GM18907 (cell line): Measurements from ENCODE around the gene FKBP3.
"Not testable (repeated sequence)": the region's sequence is repeated elsewhere in the genome, so short reads cannot be mapped to it uniquely, and the experiment has no call there.

Source experiments
- ATAC-seq: cut with Tn5 transposase; IDR thresholded peaks from one replicate; pipeline ENCODE4 v1.9.1; 2021; ENCODE audit warnings: mild to moderate bottlenecking, moderate library complexity; ENCODE audit not compliant: unreplicated experiment

The FKBP3 gene

GRCh38 chr14:45134051-45134958 is at the start of gene FKBP3:
Gene FKBP3 (minus strand): TSS chr14:45134481. CDS start chr14:45134456, 25 bp downstream.
- peak; percentile 95 for ATAC-seq

GRCh38 chr14:45181806-45182205 is 47.5 kb upstream of the FKBP3 start:
- no peak for ATAC-seq

- no peak for ATAC-seq
Observed at GRCh38 chr14:45181329-45181728, 47.0 kb upstream of the FKBP3 start.

GRCh38 chr14:45177076-45177475 is 42.8 kb upstream of the FKBP3 start:
- ATAC-seq: no peak

- ATAC-seq: no peak
Observed at GRCh38 chr14:45169906-45170305, 35.6 kb upstream of the FKBP3 start.

GRCh38 chr14:45156067-45156466 is 21.8 kb upstream of the FKBP3 start:
- peak; percentile 73 for ATAC-seq

- no peak for ATAC-seq
Observed at GRCh38 chr14:45150386-45150890, 16.2 kb upstream of the FKBP3 start.

- no peak for ATAC-seq
Observed at GRCh38 chr14:45149602-45150001, 15.3 kb upstream of the FKBP3 start.

GRCh38 chr14:45145214-45145613 is 10.9 kb upstream of the FKBP3 start:
- peak; percentile 50 for ATAC-seq

- ATAC-seq: peak; percentile 57
Observed at GRCh38 chr14:45144658-45145057, 10.4 kb upstream of the FKBP3 start.

GRCh38 chr14:45142083-45142482 is 7.8 kb upstream of the FKBP3 start:
- ATAC-seq: not testable (repeated sequence)

GRCh38 chr14:45140661-45141187 is 6.4 kb upstream of the FKBP3 start:
- ATAC-seq: no peak

GRCh38 chr14:45136399-45136798 is 2.1 kb upstream of the FKBP3 start:
- ATAC-seq: no peak

GRCh38 chr14:45135659-45136395 is 1.5 kb upstream of the FKBP3 start, which contains the start of gene FANCM:
Gene FANCM (plus strand): TSS chr14:45135930. CDS start chr14:45136032, 102 bp downstream.
- peak; percentile 52 for ATAC-seq

- no peak for ATAC-seq
Observed at GRCh38 chr14:45135156-45135555, 875 bp upstream of the FKBP3 start.

- ATAC-seq: no peak
Observed at GRCh38 chr14:45133683-45134050, 614 bp downstream of the FKBP3 start.

- ATAC-seq: no peak
Observed at GRCh38 chr14:45128963-45129629, 5.2 kb downstream of the FKBP3 start.

- ATAC-seq: no peak
Observed at GRCh38 chr14:45125754-45126153, 8.5 kb downstream of the FKBP3 start.

- ATAC-seq: no peak
Observed at GRCh38 chr14:45123271-45123670, 11.0 kb downstream of the FKBP3 start.

GRCh38 chr14:45120096-45120495 is 14.2 kb downstream of the FKBP3 start:
- ATAC-seq: peak; percentile 48

- ATAC-seq: no peak
Observed at GRCh38 chr14:45118594-45118993, 15.7 kb downstream of the FKBP3 start.
